ENCODE data around the gene OR5C1. TPM values are rescaled to one million over a fixed set of nuclear protein-coding genes. Genes with fewer than 3 reads are reported as not detected.

The OR5C1 gene
- total RNA-seq, 2 donors from 2014 or later, result not detected

GRCh38 chr9:122777935-122778627, 10.7 kb upstream of the OR5C1 start:
- no peaks in the 10 kb centered on the region for H3K27me3 ChIP-seq
- no peak overlapping the region for H3K4me3 ChIP-seq
- H3K4me1 ChIP-seq, result no peaks in the 10 kb centered on the region
- intact Hi-C loops (cut with DNase I), result no loop called here
- H3K9me3 ChIP-seq, result no peaks in the 10 kb centered on the region
- no peak overlapping the region for H3K27ac ChIP-seq
- no peak overlapping the region for H3K9ac ChIP-seq (ENCODE audit: low read depth in 2 of 2, low read length in 2 of 2)
- no peak for TF ChIP-seq CTCF (IDR thresholded peaks at IDR 0.05)
- H3K36me3 ChIP-seq, result no peaks in the 10 kb centered on the region
- no peak for DNase-seq

- TF ChIP-seq CTCF (IDR thresholded peaks at IDR 0.05), result no peak
- Histone ChIP-seq H3K9me3 (no peaks in the 10 kb centered on the region), H3K27me3 (no peaks in the 10 kb centered on the region), H3K4me3 (no peak overlapping the region), H3K27ac (no peak overlapping the region), H3K36me3 (no peaks in the 10 kb centered on the region), H3K4me1 (no peaks in the 10 kb centered on the region), H3K9ac (ENCODE audit: low read depth in 2 of 2, low read length in 2 of 2) (no peak overlapping the region)
- intact Hi-C loops (cut with DNase I), result no loop called here
- no peak for DNase-seq
Measured at GRCh38 chr9:122779181-122779580, 9.6 kb upstream of the OR5C1 start.

- intact Hi-C loops (cut with DNase I), result no loop called here
- no peak overlapping the region for H3K9ac ChIP-seq (ENCODE audit: low read depth in 2 of 2, low read length in 2 of 2)
- no peak for DNase-seq
Measured at GRCh38 chr9:122780026-122780425, 8.7 kb upstream of the OR5C1 start.

GRCh38 chr9:122781671-122782070, 7.1 kb upstream of the OR5C1 start:
- H3K27me3 ChIP-seq, result no peaks in the 10 kb centered on the region
- intact Hi-C loops (cut with DNase I), result no loop called here
- no peak overlapping the region for H3K27ac ChIP-seq
- H3K9me3 ChIP-seq, result no peaks in the 10 kb centered on the region
- H3K9ac ChIP-seq (ENCODE audit: low read depth in 2 of 2, low read length in 2 of 2), result no peak overlapping the region
- H3K4me1 ChIP-seq, result no peaks in the 10 kb centered on the region
- TF ChIP-seq CTCF (IDR thresholded peaks at IDR 0.05), result no peak
- no peak overlapping the region for H3K4me3 ChIP-seq
- DNase-seq, result no peak
- H3K36me3 ChIP-seq, result no peaks in the 10 kb centered on the region

More at GRCh38 chr9:122780026-122780425, 8.7 kb upstream of the OR5C1 start:
- H3K27me3 ChIP-seq, result no peaks in the 10 kb centered on the region
- no peak overlapping the region for H3K27ac ChIP-seq
- no peaks in the 10 kb centered on the region for H3K9me3 ChIP-seq
- no peaks in the 10 kb centered on the region for H3K36me3 ChIP-seq
- no peak for TF ChIP-seq CTCF (IDR thresholded peaks at IDR 0.05)
- H3K4me3 ChIP-seq, result no peak overlapping the region
- no peaks in the 10 kb centered on the region for H3K4me1 ChIP-seq

GRCh38 chr9:122785269-122785668, 3.5 kb upstream of the OR5C1 start:
- Histone ChIP-seq H3K27me3 (no peaks in the 10 kb centered on the region), H3K36me3 (no peaks in the 10 kb centered on the region), H3K9me3 (no peaks in the 10 kb centered on the region), H3K4me3 (no peak overlapping the region), H3K27ac (no peak overlapping the region), H3K4me1 (no peaks in the 10 kb centered on the region), H3K9ac (ENCODE audit: low read depth in 2 of 2, low read length in 2 of 2) (no peak overlapping the region)
- TF ChIP-seq CTCF (IDR thresholded peaks at IDR 0.05), result no peak
- DNase-seq, result no peak
- intact Hi-C loops (cut with DNase I), result no loop called here
